ENCODE results near the gene TTLL4. TPM values are rescaled to one million over a fixed set of nuclear protein-coding genes. Genes with fewer than 3 reads are reported as not detected.

The TTLL4 gene
- total and polyA plus RNA-seq, 2 of the 8 experiments (the other 6 are each of a cell fraction or from before 2014, with no cell fraction given) = 71.1 to 105 TPM

DNA sequence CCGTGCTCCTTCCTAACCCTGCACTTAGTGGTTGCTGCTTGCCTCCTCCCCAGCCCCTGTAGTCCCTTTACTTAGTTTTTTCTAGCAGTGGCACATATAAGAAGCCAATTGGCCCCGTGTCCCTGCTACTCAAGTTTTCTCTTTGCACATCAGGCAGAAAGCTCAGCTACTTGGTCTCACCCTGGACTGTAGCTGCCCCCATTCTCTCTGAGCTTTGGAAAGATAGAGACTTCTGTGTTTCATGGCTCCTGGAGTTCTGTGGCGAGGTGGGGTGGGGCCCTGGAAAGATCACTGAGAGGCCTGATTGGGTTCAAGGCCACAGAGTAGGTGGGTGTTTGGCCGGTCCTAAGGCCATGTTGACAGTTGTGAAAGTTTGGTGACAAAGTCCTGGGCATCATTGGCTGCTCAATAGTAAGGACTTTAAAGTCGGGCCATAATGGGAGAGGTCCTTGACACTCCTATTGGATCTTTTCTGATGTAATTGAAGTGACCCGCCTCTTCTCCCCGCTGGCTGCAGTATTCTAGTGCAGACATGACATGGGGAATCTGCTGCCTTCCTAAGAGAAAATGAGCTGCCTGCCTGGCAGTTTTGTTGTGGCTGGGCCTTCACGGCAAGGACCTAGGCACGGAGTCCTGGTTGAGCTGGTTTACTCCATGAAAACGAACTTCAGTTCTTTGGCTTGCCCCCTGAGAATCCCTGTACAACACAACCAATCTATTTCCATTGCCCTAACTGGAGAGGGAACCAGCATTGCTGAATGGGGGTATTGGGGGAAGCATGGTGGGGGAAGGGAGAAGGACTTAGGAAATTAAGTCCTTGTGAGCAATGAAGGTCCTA is 45.2 kb downstream of the TTLL4 start (continued):
- TF ChIP-seq, protein P1, sequence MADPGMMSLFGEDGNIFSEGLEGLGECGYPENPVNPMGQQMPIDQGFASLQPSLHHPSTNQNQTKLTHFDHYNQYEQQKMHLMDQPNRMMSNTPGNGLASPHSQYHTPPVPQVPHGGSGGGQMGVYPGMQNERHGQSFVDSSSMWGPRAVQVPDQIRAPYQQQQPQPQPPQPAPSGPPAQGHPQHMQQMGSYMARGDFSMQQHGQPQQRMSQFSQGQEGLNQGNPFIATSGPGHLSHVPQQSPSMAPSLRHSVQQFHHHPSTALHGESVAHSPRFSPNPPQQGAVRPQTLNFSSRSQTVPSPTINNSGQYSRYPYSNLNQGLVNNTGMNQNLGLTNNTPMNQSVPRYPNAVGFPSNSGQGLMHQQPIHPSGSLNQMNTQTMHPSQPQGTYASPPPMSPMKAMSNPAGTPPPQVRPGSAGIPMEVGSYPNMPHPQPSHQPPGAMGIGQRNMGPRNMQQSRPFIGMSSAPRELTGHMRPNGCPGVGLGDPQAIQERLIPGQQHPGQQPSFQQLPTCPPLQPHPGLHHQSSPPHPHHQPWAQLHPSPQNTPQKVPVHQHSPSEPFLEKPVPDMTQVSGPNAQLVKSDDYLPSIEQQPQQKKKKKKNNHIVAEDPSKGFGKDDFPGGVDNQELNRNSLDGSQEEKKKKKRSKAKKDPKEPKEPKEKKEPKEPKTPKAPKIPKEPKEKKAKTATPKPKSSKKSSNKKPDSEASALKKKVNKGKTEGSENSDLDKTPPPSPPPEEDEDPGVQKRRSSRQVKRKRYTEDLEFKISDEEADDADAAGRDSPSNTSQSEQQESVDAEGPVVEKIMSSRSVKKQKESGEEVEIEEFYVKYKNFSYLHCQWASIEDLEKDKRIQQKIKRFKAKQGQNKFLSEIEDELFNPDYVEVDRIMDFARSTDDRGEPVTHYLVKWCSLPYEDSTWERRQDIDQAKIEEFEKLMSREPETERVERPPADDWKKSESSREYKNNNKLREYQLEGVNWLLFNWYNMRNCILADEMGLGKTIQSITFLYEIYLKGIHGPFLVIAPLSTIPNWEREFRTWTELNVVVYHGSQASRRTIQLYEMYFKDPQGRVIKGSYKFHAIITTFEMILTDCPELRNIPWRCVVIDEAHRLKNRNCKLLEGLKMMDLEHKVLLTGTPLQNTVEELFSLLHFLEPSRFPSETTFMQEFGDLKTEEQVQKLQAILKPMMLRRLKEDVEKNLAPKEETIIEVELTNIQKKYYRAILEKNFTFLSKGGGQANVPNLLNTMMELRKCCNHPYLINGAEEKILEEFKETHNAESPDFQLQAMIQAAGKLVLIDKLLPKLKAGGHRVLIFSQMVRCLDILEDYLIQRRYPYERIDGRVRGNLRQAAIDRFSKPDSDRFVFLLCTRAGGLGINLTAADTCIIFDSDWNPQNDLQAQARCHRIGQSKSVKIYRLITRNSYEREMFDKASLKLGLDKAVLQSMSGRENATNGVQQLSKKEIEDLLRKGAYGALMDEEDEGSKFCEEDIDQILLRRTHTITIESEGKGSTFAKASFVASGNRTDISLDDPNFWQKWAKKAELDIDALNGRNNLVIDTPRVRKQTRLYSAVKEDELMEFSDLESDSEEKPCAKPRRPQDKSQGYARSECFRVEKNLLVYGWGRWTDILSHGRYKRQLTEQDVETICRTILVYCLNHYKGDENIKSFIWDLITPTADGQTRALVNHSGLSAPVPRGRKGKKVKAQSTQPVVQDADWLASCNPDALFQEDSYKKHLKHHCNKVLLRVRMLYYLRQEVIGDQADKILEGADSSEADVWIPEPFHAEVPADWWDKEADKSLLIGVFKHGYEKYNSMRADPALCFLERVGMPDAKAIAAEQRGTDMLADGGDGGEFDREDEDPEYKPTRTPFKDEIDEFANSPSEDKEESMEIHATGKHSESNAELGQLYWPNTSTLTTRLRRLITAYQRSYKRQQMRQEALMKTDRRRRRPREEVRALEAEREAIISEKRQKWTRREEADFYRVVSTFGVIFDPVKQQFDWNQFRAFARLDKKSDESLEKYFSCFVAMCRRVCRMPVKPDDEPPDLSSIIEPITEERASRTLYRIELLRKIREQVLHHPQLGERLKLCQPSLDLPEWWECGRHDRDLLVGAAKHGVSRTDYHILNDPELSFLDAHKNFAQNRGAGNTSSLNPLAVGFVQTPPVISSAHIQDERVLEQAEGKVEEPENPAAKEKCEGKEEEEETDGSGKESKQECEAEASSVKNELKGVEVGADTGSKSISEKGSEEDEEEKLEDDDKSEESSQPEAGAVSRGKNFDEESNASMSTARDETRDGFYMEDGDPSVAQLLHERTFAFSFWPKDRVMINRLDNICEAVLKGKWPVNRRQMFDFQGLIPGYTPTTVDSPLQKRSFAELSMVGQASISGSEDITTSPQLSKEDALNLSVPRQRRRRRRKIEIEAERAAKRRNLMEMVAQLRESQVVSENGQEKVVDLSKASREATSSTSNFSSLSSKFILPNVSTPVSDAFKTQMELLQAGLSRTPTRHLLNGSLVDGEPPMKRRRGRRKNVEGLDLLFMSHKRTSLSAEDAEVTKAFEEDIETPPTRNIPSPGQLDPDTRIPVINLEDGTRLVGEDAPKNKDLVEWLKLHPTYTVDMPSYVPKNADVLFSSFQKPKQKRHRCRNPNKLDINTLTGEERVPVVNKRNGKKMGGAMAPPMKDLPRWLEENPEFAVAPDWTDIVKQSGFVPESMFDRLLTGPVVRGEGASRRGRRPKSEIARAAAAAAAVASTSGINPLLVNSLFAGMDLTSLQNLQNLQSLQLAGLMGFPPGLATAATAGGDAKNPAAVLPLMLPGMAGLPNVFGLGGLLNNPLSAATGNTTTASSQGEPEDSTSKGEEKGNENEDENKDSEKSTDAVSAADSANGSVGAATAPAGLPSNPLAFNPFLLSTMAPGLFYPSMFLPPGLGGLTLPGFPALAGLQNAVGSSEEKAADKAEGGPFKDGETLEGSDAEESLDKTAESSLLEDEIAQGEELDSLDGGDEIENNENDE (IDR thresholded peaks at IDR 0.05; ENCODE audit: insufficient replicate concordance, low read length) = no peak
- TF ChIP-seq MAFK (IDR thresholded peaks at IDR 0.05; ENCODE audit: low read depth, low read length) = no peak
- no peak for TF ChIP-seq KDM1A (IDR thresholded peaks at IDR 0.05; ENCODE audit: borderline replicate concordance, low read length)
- no peak for TF ChIP-seq CHD1 (IDR thresholded peaks at IDR 0.05; ENCODE audit: low read depth, low read length)
- TF ChIP-seq TEAD4 (IDR thresholded peaks at IDR 0.05; ENCODE audit: low read depth, low read length) = no peak
- no peak for TF ChIP-seq ASH2L (IDR thresholded peaks at IDR 0.05; ENCODE audit: low read length)
- TF ChIP-seq SP4 (IDR thresholded peaks at IDR 0.05; ENCODE audit: low read length) = no peak
- no peak for TF ChIP-seq YY1 (IDR thresholded peaks at IDR 0.05; ENCODE audit: low read depth, low read length)

All from H1 (cell line).